Femur (tissue), 1 donor: ENCODE data around the gene KCNC3.
A peak's percentile ranks its signal among the peaks of the same experiment; 100 is the strongest.
"Not testable (repeated sequence)": the region's sequence is repeated elsewhere in the genome, so short reads cannot be mapped to it uniquely, and the experiment has no call there.

ENCODE experiments used
- DNase-seq: peaks from one replicate; pipeline ENCODE4 v3.0.0-alpha.2; 2017

KCNC3 gene

GRCh38 chr19:50352242-50352641 is 23.1 kb upstream of the KCNC3 start:
- DNase-seq = no peak

DNA sequence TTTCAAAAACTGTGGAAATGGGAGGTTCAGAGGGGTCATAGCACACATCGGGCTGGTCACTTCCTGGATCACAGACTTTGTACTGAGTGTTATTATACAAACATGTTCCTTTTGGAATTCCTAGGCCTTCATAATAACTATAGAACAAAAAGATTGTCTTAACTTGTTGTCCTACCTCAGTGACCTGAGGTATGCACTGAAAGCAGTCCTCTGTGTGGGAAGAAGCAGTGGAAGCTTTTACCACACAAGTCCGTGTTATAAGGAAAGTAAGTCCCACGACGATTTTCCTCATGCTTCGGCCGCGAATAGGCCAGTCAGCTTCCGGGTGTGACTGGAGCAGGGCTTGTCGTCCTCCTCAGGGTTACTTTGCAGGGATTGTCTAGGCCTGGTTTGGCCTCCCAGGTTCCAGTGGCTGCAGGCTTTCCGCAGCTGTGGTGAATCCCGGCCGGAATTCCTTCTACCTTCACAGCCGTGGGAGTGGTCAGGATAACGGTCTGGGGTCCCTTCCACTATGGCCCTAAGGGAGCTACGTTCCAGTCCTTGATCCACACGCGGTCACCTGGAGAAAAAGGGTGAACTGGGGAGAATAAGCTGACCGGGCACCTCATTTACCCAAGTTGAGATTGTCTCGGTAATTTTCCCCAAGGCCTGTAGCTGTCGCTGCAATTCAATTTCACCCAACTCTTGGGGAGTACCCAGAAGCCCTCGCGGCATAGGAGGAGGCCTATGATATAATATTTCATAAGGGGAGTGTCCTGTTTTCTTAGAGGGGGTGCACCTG is 20.3 kb upstream of the KCNC3 start:
- no peak for DNase-seq

DNA sequence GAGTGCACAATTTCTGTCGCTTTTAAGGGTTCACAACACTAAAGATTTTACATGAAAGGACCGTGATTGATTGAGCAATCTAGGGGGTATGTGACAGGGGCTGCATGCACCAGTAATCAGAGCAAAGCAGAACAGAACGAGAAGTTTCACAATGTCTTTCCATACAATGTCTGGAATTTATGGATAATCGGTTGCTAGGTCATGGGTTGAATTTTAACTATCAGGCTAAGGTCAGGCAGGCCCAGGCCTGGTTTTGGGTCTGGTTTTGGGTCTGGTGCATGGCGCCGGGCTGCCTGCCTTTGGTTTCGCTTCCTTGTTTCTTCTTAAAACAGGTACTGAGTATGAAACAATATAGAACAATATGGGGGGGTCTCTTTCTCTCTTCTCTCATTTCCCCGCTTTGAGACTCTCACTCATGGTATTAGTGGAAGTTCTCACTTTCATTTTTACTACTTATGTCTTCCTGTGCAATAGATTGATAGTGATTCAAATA is 18.0 kb upstream of the KCNC3 start:
- DNase-seq = not testable (repeated sequence)

GRCh38 chr19:50344661-50345318 is 15.6 kb upstream of the KCNC3 start:
- DNase-seq = no peak

DNA sequence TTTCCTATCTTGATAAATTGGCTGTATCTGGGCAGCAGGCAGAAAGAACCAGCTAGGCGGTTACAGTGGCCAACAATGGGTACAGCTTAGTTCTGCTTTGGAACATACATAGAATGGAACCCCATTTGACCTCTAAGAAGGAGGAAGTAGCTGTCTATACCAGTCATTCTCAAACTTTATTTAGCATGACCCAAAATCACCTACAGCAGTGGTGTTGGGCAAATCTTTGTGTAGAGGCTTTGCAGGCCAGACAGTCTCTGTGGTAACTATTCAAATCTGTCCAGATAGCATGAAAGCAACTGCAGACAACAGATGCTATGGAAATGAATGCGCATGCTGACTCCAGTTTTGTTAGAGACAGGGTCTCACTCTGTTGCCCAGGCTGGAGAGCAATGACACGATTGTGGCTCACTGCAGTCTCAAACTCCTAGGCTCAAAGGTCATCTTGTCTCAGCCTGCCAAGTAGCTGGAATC is 12.0 kb upstream of the KCNC3 start:
- DNase-seq = no peak

- no peak for DNase-seq
Measured at GRCh38 chr19:50340331-50340730, 11.2 kb upstream of the KCNC3 start.

- not testable (repeated sequence) for DNase-seq
Measured at GRCh38 chr19:50337031-50337430, 7.9 kb upstream of the KCNC3 start.

- no peak for DNase-seq
Measured at GRCh38 chr19:50334741-50335421, 5.7 kb upstream of the KCNC3 start.

- DNase-seq = peak; percentile 81
Measured at GRCh38 chr19:50333737-50334617, 4.8 kb upstream of the KCNC3 start.

DNA sequence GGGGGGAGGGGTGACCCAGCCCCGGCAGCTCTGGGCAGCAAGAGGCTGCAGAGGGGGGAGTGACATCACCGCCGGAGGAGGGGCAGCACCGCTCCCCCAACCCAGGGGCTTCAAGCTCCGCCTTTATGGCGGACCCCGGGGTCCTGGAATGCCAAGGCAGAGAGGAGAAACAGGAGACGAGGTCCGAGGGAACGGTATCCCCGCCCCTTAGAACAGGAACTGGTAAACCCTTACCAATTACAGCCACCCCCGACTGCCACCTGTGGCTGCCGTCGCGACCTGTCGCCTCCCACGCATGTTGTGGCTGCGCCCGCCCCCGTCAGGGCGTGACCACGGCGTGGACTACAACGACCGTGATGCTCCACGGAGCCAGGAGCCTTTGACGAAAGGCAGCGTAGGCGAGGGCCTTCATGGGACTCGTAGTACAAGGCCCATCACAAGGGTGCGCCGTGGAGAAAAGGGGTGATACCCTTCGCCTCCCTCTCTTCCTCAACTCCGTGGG is 4.1 kb upstream of the KCNC3 start:
- DNase-seq = peak; percentile 90

DNA sequence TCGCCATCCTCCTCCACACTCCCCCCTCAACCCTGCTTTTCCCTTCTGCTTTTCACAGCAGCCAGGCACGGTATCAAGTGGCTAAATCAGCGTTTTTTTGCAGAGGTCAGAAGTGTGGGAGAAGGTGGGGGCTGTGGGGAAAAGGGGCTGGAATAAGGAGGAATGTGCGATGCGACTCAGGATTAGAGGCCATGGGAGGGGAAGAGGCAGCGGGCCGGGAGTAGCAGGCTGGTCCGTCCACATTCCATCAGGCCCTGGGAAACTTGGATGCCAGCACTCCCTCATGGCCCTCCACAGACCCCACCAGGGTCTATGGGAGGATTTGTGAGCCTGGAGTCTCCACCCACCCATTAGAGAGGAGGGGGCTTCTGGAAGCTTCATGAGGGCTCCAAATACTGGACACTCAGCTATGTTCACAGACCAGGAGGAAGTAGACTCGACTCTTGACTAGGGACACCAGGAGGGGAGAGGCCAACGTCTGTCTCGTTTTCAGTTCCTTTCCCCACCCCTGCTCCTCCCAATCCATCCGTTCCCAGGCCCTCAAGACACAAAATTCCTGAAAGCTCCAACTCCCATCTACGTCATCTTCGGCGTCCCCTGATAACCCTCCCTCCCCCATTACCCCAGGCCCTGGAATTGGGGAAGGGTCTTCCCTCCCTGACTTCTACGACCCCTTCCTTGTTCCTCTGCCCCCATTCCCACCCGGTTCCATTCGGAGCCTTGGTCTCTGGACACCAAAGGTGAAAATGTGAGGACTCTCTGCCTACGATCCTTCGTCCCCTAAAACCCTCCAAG is 3.3 kb upstream of the KCNC3 start:
- no peak for DNase-seq

GRCh38 chr19:50331994-50332243 is 2.7 kb upstream of the KCNC3 start:
- DNase-seq = no peak

GRCh38 chr19:50331221-50331993 is 2.2 kb upstream of the KCNC3 start:
- no peak for DNase-seq

DNA sequence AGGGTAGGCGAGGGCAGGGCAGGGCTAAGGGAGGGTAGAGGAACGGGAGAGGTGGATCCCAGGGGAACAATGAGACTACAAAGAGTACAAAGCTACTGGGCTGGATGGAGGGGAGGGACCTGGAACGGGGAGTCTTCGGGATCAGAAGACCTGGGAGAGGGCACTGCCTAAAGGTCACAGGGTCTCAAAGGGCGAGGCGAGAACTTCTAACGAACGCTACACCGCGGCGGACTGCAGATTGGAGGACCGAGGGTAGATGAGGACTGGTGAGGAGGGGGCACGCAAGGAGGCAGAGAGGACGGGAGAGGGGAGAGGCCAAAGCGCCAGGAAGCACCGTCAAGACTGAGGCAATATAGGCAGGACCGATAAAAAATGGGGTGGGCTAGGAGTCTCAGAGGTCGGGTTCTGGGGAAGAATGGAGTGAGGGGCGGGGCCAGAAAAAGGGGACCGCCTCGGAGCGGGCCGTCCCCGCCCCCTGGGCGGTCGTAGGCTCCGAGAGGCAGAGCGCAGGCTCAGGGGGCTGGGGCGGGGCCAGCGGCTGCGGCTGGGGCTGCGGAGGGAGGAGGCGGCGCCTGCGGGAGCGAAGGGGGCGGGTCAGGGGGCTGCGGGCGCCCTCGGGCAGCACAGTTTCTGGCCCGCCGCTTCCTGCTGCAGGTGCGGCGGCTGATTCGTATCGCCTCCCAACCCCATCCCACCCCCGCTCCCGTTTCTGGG is 1.3 kb upstream of the KCNC3 start:
- DNase-seq = peak; percentile 86

- DNase-seq = not testable (repeated sequence)
Measured at GRCh38 chr19:50329926-50330294, 733 bp upstream of the KCNC3 start.

DNA sequence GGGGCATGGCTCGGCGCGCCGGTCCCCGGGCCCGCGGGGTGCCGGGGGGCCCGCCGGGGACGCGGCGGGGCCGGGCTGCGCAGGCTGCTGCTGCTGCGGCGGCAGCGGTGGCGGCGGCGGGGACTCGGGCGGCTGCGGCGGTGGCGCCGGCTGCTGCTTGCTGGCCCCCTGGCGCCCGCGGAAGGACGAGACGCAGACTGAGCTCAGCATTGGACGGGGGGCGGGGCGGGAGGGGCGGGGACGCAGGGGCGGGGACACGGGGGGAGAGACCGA is 368 bp downstream of the KCNC3 start:
- no peak for DNase-seq

DNA sequence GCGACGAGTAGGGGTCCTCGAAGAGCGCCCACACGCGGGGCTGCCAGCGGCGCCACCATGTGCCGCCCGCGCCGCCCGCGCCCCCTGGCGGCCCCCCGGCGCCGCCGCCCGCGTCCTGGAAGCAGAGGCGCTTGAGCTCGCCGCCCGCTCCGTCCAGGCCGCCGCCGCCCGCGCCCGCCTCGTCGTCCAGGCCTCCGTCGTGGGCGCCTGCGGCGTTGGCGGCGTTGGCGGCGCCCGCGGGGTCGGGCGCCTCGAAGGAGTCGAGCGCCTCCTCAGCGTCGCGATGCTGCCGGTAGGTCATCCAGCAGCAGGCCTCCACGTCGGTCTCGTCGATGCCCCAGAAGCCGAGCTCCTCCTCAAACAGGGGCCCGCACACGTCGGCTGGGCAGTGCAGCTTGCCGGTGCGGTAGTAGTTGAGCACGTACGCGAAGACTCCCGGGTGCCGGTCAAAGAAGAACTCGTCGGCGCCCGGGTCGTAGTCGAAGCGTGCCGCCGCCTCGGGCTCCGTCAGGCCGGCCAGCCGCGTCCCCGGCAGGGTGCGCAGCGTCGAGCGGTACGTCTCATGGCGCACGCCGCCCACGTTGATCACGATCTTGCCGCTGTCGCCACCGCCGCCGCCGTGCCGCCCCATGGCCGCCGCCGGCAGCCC is 829 bp downstream of the KCNC3 start:
- peak; percentile 34 for DNase-seq

GRCh38 chr19:50327461-50328223 is 1.5 kb downstream of the KCNC3 start:
- DNase-seq = no peak

DNA sequence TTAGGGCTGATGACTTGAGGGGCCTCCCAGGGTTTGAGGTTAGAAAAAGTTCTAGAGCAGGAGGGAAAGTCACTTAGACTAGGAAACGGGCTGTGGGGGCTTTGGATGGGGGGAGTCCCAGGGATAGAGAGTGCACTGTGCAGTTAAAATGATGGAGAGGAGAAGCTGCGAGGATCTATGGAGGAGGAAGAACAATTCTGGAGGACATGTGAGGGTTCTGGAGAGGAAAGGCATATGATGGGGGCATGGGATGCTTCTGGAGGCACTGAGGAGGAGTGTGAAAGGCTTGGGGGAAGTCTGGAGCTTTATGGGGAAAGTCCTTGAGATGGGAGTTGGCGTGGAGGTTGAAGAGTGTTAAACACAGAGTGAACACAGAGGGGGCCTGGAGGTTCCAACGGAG is 2.2 kb downstream of the KCNC3 start:
- DNase-seq = no peak
